Measurements from ENCODE around the gene PTPRJ.
A peak's percentile ranks its signal among the peaks of the same experiment; 100 is the strongest.
"Not testable (repeated sequence)": the region's sequence is repeated elsewhere in the genome, so short reads cannot be mapped to it uniquely, and the experiment has no call there.

PTPRJ gene

GRCh38 chr11:47980088-47980906 lies at the start of gene PTPRJ:
TSS of gene PTPRJ (plus strand) at chr11:47980559. CDS start at chr11:47980913, 354 bp downstream.
- DNase-seq (ENCODE audit: low read depth in 3 of 3, low spot score in 1 of 3): peak; percentile 24 to 43 (median 43)

GRCh38 chr11:47932544-47932943 lies 47.8 kb upstream of the PTPRJ start:
- DNase-seq (ENCODE audit: low read depth in 3 of 3, low spot score in 1 of 3): no peak

- DNase-seq (ENCODE audit: low read depth in 3 of 3, low spot score in 1 of 3): not testable (repeated sequence)
Observed at GRCh38 chr11:47933797-47934196, 46.6 kb upstream of the PTPRJ start.

DNA sequence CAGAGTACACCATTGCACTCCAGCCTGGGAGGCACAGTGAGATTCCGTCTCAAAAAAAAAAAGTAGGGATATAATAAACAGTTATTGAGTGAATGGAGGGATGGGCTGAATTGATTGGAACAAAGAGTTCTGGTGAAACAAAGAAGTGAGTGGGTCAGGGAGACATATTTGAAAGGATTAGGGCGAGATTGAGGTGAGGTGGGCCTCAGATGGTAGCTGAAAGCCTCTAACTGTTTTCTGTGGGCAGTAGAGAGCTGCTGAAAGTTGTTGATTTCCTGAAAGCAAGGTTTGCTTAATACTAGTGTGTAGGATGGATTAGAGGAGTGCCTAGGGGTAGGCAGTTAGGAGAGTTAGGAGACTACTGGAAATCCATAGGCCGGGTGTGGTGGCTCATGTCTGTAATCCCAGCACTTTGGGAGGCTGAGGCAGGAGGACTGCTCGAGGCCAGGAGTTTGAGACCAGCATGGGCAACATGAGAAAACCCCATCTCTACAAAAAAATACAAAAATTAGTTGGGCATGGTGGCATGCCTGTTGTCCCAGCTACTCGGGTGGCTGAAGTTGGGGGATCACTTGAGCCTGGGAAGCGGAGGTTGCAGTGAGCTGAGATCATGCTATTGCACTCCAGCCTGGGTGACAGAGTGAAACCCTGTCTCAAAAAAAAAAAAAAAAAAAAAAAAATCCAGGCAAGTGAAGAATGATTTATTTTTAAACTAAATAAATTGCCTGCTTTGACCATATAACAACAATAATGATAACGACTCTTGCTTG lies 41.4 kb upstream of the PTPRJ start:
- DNase-seq (ENCODE audit: low read depth in 3 of 3, low spot score in 1 of 3): no peak

DNA sequence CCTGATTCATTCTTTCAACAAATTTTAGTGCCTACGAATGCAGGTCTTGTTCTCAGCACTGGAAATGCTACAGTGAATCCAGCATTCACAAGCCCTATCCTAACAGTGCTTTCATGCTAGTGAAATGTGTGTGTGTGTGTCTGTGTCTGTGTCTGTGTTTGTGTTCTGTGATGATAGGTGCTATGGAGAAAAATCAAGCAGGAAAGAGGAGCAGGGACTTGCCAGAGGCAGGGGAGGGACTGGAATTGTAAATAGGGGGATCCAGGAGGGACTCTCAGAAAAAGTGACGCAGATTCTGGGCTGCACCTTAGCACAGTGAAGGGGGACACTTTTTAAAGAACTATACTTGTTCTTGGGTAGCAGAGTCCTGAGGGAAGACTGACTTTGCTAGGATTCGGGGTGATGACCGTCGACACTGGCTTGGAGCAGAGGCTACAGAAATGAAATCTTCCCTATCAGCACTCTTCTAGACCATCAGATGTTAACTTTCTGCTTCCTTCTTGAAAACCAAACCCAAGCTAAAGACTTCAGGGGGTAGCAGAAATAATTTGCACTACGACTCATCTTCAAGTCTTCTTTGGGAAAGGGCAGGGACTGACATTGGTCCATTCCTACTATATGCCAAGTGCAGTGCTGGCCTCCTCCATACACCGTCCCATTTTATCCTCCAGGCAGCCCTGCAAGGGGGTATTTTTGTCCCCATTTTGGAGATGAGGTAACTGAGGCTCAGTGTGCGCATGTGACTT lies 39.3 kb upstream of the PTPRJ start:
- no peak for DNase-seq (ENCODE audit: low read depth in 3 of 3, low spot score in 1 of 3)

DNA sequence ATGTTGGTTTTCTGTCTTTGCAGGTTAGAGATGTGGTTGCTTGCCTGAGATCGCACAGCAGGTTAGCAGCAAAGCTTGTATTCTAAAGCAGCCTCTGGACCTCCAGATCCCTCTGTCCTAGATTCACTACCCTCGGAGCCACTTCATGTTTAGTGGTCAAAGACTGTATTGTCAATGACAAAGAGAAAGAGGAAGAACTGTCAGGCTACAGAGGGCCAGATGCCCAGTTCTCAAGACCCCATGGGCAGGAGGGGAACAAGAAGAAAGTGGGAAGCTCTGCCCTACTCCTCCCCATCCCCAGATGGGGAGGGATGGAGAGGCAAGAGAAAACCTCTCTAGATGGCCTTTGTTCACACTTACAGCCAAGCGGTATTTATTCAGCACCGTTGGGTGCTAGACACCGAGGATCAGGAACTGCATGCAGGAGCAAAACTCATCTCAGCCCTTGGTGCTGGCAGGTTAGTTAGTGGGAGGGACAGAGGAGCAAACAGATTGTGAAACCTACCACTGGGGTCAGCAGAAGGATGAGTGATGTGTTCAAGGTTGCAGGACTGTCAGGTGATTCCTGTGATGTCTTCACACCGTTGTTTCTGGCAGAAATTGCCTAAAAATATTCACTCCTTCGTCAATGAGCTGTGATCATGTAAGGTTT lies 38.3 kb upstream of the PTPRJ start:
- no peak for DNase-seq (ENCODE audit: low read depth in 3 of 3, low spot score in 1 of 3)

DNA sequence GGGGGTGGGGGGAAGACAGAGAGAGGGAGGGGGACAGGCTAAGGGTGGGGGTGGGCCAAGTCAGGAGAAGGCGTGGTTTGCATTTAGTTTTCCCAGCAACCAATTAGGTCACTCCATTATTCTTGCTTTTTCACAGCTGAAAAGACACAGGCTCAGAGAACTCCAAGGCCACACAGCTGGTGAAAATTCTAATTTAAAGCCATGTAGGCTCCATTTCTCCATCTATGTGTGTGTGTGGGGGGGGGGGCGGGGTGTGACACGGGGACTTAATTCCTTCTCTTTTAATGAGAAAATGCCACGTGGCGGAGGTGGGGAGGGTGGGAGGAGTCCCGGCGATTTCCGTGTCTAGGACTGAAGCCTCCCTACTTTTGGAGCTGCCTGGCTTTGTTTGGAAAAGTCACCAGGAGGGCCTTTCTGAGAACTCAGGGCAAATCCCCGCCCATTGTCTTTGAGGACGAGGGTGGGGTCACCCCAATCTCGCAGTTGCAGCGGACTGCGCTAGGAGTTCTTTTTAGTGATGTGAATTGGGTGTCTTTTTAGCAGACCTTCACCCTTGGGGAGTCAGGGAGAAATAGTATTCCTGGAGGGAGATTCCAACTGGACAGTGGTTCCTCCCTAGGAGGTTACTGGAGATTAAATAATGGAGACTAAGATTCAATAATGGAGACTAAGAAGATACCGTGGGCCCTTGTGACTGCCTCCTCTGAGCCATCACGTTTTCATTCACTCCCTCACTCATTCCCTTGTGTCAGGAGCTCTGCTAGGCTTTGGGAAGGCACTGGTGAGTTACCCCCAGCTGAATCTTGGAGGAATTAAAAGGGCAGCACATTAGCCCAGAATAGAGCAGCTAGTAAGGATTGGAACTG lies 36.4 kb upstream of the PTPRJ start:
- DNase-seq (ENCODE audit: low read depth in 3 of 3, low spot score in 1 of 3): no peak

- no peak for DNase-seq (ENCODE audit: low read depth in 3 of 3, low spot score in 1 of 3)
Observed at GRCh38 chr11:47944632-47945031, 35.7 kb upstream of the PTPRJ start.

GRCh38 chr11:47946682-47947559 lies 33.4 kb upstream of the PTPRJ start:
- DNase-seq (ENCODE audit: low read depth in 3 of 3, low spot score in 1 of 3): no peak

GRCh38 chr11:47948137-47948536 lies 32.2 kb upstream of the PTPRJ start:
- no peak for DNase-seq (ENCODE audit: low read depth in 3 of 3, low spot score in 1 of 3)

GRCh38 chr11:47949001-47949675 lies 31.2 kb upstream of the PTPRJ start:
- not testable (repeated sequence) for DNase-seq (ENCODE audit: low read depth in 3 of 3, low spot score in 1 of 3)

- DNase-seq (ENCODE audit: low read depth in 3 of 3, low spot score in 1 of 3): peak in 1 of 3 donors; percentile 9
Observed at GRCh38 chr11:47950396-47950795, 30.0 kb upstream of the PTPRJ start.

- not testable (repeated sequence) for DNase-seq (ENCODE audit: low read depth in 3 of 3, low spot score in 1 of 3)
Observed at GRCh38 chr11:47951504-47951903, 28.9 kb upstream of the PTPRJ start.

- no peak for DNase-seq (ENCODE audit: low read depth in 3 of 3, low spot score in 1 of 3)
Observed at GRCh38 chr11:47955061-47955755, 25.2 kb upstream of the PTPRJ start.

GRCh38 chr11:47960015-47960414 lies 20.3 kb upstream of the PTPRJ start:
- DNase-seq (ENCODE audit: low read depth in 3 of 3, low spot score in 1 of 3): no peak

DNA sequence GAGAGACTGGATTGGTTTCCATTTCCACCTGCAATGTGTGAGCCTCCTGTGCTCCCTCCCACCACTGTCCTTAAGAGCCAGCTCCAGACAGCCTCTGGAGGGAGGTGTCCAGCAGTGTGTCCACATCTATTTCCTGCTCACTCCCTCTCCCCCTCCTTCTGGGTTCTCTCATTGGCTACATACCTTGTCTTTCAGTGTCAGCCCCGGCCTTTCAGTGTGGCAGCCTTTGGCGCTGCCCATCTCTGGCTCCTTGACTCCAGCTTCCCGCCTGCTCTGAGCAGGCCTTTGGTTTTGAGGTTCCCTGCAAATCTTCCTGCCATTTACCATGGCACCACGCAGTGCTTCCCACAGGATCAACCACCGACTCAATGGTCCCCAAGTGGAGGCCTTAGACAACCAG lies 19.0 kb upstream of the PTPRJ start:
- DNase-seq (ENCODE audit: low read depth in 3 of 3, low spot score in 1 of 3): no peak

DNA sequence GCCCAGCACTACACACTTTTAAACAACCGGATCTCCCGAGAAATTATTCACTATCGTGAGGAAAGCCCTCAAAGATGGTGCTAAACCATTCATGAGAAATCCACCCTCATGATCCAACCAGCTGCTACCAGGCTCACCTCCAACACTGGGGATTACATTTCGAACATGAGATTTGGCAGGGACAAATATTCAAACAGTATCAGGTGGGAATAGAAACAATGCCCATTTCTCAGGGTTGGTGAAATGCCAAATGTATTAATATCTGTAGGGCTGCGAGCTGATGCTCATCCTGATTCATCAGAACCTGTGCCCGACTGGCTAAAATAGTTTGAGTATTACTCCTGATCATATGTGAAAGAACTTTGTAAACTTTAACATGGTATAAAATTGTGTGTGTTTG lies 15.8 kb upstream of the PTPRJ start:
- no peak for DNase-seq (ENCODE audit: low read depth in 3 of 3, low spot score in 1 of 3)
